ENCODE data around the gene ESYT3. TPM values are rescaled to one million over a fixed set of nuclear protein-coding genes. Genes with fewer than 3 reads are reported as not detected.

The ESYT3 gene
- total and polyA plus RNA-seq, 2 of the 8 experiments (the other 6 are each of a cell fraction or from before 2014, with no cell fraction given): 4.4 to 7.3 TPM

GRCh38 chr3:138468451-138468850 lies 34.0 kb downstream of the ESYT3 start:
- Histone ChIP-seq H2BK12ac (ENCODE audit: low read depth, low read length) (no peak overlapping the region), H3K27me3 (replicated peaks in 1 of 4; ENCODE audit: control insufficient read depth in 3 of 4, extremely low read depth in 1 of 4, insufficient read depth in 3 of 4, low read length in 3 of 4) (no peaks in the 10 kb centered on the region), H3K23me2 (ENCODE audit: low read depth, low read length) (no peaks in the 10 kb centered on the region), H3K9me3 (ENCODE audit: insufficient read depth in 2 of 2, low read depth in 1 of 2, low read length in 1 of 2) (no peaks in the 10 kb centered on the region), H3K23ac (ENCODE audit: insufficient read length) (no peak overlapping the region), H3K36me3 (ENCODE audit: control insufficient read depth in 2 of 4, insufficient read depth in 4 of 4, low read length in 3 of 4) (no peaks in the 10 kb centered on the region; a peak in 3 of 8 replicates), H4K5ac (ENCODE audit: insufficient read length, low read depth, low read length) (no peak overlapping the region), H2BK20ac (ENCODE audit: low read length) (no peak overlapping the region), H3K79me1 (ENCODE audit: low read depth, low read length) (no peaks in the 10 kb centered on the region), H3K27ac (ENCODE audit: low read depth, low read length) (no peak overlapping the region), H2BK120ac (replicated peaks; ENCODE audit: low read depth, low read length) (no peak overlapping the region), H3K56ac (replicated peaks; ENCODE audit: insufficient read length, low read depth, low read length) (no peak overlapping the region), H2AFZ (ENCODE audit: low read length) (no peak overlapping the region), H3K4me1 (replicated peaks in 1 of 4; ENCODE audit: control insufficient read depth in 3 of 4, insufficient read depth in 4 of 4, low read length in 3 of 4) (peaks cover 0 to 3% (median 0%) of the 10 kb centered on the region in 4 experiments; a peak in 4 of 7 replicates), H3K18ac (ENCODE audit: extremely low read depth, low read length) (no peak overlapping the region), H2BK5ac (ENCODE audit: low read depth, low read length) (no peak overlapping the region), H4K20me1 (replicated peaks in 1 of 2; ENCODE audit: control insufficient read depth in 1 of 2, insufficient read depth in 2 of 2, low read length in 2 of 2) (no peaks in the 10 kb centered on the region), H3K4me2 (ENCODE audit: insufficient read depth in 1 of 2, low read depth in 2 of 2, low read length in 2 of 2) (no peak overlapping the region), H2BK15ac (ENCODE audit: low read length) (no peak overlapping the region), H3K14ac (ENCODE audit: insufficient read length) (no peak overlapping the region), H4K8ac (ENCODE audit: extremely low read depth, insufficient read depth, low read length) (no peak overlapping the region), H2AK5ac (ENCODE audit: low read depth, low read length) (no peak overlapping the region), H4K91ac (replicated peaks; ENCODE audit: insufficient read length, low read length) (no peak overlapping the region), H3K4ac (replicated peaks; ENCODE audit: insufficient read length, low read depth, low read length) (no peak overlapping the region), H3K9ac (replicated peaks in 1 of 4; ENCODE audit: extremely low read depth in 1 of 4, low read depth in 3 of 4, low read length in 3 of 4) (no peak overlapping the region), H3K79me2 (ENCODE audit: control insufficient read depth in 1 of 2, insufficient read depth in 2 of 2, low read length in 2 of 2) (no peaks in the 10 kb centered on the region), H3K4me3 (ENCODE audit: extremely low read depth in 1 of 4, insufficient read depth in 2 of 4, low read depth in 3 of 4, low read length in 4 of 4) (no peak overlapping the region)
- FAIRE-seq (no peak), DNase-seq (ENCODE audit: low read depth in 1 of 2, low spot score in 2 of 2) (peak in 1 of 2 experiments; percentile 24)
- CTCF ChIA-PET (ENCODE audit: partially characterized antibody): interaction anchor here (0.8 to 4.0 kb wide), 5 partner anchors 9 to 447 kb away, joined by 4 to 10 read pairs (median 5); no protein-coding TSS in a partner anchor
- WGBS, 2 experiments (ENCODE audit: extremely low coverage in 1 of 2, insufficient coverage in 1 of 2, insufficient read length in 1 of 2, insufficient replicate concordance in 2 of 2, low coverage in 1 of 2, low lambda C conversion rate in 2 of 2, missing lambda C conversion rate in 1 of 2): 77% methylated on average over 6 of the region's 6 CpGs; no CpG with 5 or more reads in 1 of the 2 experiments
- TF ChIP-seq POLR2AphosphoS5 (IDR thresholded peaks at IDR 0.05; ENCODE audit: low read depth, low read length) (no peak), RNF2 (IDR thresholded peaks at IDR 0.05; ENCODE audit: borderline replicate concordance, low read depth, low read length, missing control alignments, poor library complexity, severe bottlenecking) (no peak), PHF8 (conservative IDR thresholded peaks at IDR 0.05; ENCODE audit: low read depth, low read length) (no peak), RBBP5 (IDR thresholded peaks at IDR 0.05; ENCODE audit: borderline replicate concordance, low read depth, low read length) (no peak), EZH2 (IDR thresholded peaks at IDR 0.05; ENCODE audit: low read depth, low read length, severe bottlenecking) (no peak), SAP30 (IDR thresholded peaks at IDR 0.05; ENCODE audit: insufficient read depth, insufficient replicate concordance, low read length) (no peak), HDAC2 (IDR thresholded peaks at IDR 0.05; ENCODE audit: borderline replicate concordance in 1 of 2, low read depth in 2 of 2, low read length in 2 of 2) (no peak), CBX8 (IDR thresholded peaks at IDR 0.05; ENCODE audit: borderline replicate concordance, low read depth, low read length) (no peak), SIN3A (conservative IDR thresholded peaks at IDR 0.05 in 1 of 2, IDR thresholded peaks at IDR 0.05 in 1 of 2; ENCODE audit: low read depth in 1 of 2, low read length in 2 of 2) (no peak)
- POLR2A ChIA-PET (ENCODE audit: partially characterized antibody): no interaction called here

Data from H1 (cell line).